ENCODE measurements around the gene IRX3. TPM values are rescaled to one million over a fixed set of nuclear protein-coding genes. Genes with fewer than 3 reads are reported as not detected.

The IRX3 gene
- total and polyA plus RNA-seq, 10 of the 15 experiments (the other 5 are each of a cell fraction or from before 2014, with no cell fraction given) = 0.05 TPM; not detected in 9

GRCh38 chr16:54240271-54241129, 46.1 kb downstream of the IRX3 start:
- ChIA-PET POLR2A (no interaction called here), CTCF (no interaction called here), RAD21 (ENCODE audit: unreplicated experiment) (no interaction called here), SMC1A (ENCODE audit: uncharacterized antibody, unreplicated experiment) (no interaction called here)
- Histone ChIP-seq H3K9me3 (replicated peaks; ENCODE audit: control insufficient read depth, insufficient read depth, low read length) (no peaks in the 10 kb centered on the region), H3K27me3 (replicated peaks in 1 of 2; ENCODE audit: control insufficient read depth in 2 of 2, insufficient read depth in 2 of 2, low read length in 1 of 2) (no peaks in the 10 kb centered on the region), H3K9ac (ENCODE audit: control insufficient read depth, insufficient read depth, low read length) (no peak overlapping the region), H3K4me2 (ENCODE audit: control insufficient read depth, insufficient read depth) (no peak overlapping the region), H3K4me1 (ENCODE audit: control insufficient read depth, insufficient read depth, low read length) (no peaks in the 10 kb centered on the region), H2AFZ (ENCODE audit: control insufficient read depth, low read depth, low read length) (no peak overlapping the region), H3K79me2 (ENCODE audit: control insufficient read depth, insufficient read depth, low read length) (no peaks in the 10 kb centered on the region), H4K20me1 (ENCODE audit: control insufficient read depth, insufficient read depth) (no peaks in the 10 kb centered on the region), H3K4me3 (no peak overlapping the region), H3K36me3 (ENCODE audit: control insufficient read depth in 2 of 2, insufficient read depth in 2 of 2, low read length in 1 of 2) (no peaks in the 10 kb centered on the region), H3K27ac (ENCODE audit: control insufficient read depth, insufficient read depth) (no peak overlapping the region)
- TF ChIP-seq TBL1XR1 (IDR thresholded peaks at IDR 0.05; ENCODE audit: low read depth, low read length) (no peak), MTA2 (IDR thresholded peaks at IDR 0.05; ENCODE audit: low read depth) (no peak), ZNF274 (IDR thresholded peaks at IDR 0.05; ENCODE audit: insufficient read depth, insufficient read length) (no peak), ZNF384 (IDR thresholded peaks at IDR 0.05; ENCODE audit: borderline replicate concordance, low read depth, low read length) (no peak), SUPT20H (IDR thresholded peaks at IDR 0.05; ENCODE audit: borderline replicate concordance, control insufficient read depth, low read depth, low read length) (no peak), CHD4 (IDR thresholded peaks at IDR 0.05) (no peak), NRF1 (conservative IDR thresholded peaks at IDR 0.05; ENCODE audit: low read depth, low read length) (no peak), NR2C1 (IDR thresholded peaks at IDR 0.05) (no peak), CBFB (IDR thresholded peaks at IDR 0.05; ENCODE audit: low read depth) (no peak), KLF5 (IDR thresholded peaks at IDR 0.05; ENCODE audit: partially characterized antibody) (no peak), NR2F1 (conservative IDR thresholded peaks at IDR 0.05) (no peak), EED (IDR thresholded peaks at IDR 0.05; ENCODE audit: low read depth) (no peak), HDAC6 (IDR thresholded peaks at IDR 0.05; ENCODE audit: unreplicated experiment) (no peak)
- TF ChIP-seq, protein P1, sequence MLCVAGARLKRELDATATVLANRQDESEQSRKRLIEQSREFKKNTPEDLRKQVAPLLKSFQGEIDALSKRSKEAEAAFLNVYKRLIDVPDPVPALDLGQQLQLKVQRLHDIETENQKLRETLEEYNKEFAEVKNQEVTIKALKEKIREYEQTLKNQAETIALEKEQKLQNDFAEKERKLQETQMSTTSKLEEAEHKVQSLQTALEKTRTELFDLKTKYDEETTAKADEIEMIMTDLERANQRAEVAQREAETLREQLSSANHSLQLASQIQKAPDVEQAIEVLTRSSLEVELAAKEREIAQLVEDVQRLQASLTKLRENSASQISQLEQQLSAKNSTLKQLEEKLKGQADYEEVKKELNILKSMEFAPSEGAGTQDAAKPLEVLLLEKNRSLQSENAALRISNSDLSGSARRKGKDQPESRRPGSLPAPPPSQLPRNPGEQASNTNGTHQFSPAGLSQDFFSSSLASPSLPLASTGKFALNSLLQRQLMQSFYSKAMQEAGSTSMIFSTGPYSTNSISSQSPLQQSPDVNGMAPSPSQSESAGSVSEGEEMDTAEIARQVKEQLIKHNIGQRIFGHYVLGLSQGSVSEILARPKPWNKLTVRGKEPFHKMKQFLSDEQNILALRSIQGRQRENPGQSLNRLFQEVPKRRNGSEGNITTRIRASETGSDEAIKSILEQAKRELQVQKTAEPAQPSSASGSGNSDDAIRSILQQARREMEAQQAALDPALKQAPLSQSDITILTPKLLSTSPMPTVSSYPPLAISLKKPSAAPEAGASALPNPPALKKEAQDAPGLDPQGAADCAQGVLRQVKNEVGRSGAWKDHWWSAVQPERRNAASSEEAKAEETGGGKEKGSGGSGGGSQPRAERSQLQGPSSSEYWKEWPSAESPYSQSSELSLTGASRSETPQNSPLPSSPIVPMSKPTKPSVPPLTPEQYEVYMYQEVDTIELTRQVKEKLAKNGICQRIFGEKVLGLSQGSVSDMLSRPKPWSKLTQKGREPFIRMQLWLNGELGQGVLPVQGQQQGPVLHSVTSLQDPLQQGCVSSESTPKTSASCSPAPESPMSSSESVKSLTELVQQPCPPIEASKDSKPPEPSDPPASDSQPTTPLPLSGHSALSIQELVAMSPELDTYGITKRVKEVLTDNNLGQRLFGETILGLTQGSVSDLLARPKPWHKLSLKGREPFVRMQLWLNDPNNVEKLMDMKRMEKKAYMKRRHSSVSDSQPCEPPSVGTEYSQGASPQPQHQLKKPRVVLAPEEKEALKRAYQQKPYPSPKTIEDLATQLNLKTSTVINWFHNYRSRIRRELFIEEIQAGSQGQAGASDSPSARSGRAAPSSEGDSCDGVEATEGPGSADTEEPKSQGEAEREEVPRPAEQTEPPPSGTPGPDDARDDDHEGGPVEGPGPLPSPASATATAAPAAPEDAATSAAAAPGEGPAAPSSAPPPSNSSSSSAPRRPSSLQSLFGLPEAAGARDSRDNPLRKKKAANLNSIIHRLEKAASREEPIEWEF (IDR thresholded peaks at IDR 0.05; ENCODE audit: insufficient replicate concordance, low read depth, low read length) = no peak
- TF ChIP-seq, protein P2, sequence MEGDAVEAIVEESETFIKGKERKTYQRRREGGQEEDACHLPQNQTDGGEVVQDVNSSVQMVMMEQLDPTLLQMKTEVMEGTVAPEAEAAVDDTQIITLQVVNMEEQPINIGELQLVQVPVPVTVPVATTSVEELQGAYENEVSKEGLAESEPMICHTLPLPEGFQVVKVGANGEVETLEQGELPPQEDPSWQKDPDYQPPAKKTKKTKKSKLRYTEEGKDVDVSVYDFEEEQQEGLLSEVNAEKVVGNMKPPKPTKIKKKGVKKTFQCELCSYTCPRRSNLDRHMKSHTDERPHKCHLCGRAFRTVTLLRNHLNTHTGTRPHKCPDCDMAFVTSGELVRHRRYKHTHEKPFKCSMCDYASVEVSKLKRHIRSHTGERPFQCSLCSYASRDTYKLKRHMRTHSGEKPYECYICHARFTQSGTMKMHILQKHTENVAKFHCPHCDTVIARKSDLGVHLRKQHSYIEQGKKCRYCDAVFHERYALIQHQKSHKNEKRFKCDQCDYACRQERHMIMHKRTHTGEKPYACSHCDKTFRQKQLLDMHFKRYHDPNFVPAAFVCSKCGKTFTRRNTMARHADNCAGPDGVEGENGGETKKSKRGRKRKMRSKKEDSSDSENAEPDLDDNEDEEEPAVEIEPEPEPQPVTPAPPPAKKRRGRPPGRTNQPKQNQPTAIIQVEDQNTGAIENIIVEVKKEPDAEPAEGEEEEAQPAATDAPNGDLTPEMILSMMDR (IDR thresholded peaks at IDR 0.05 in 2 of 3, conservative IDR thresholded peaks at IDR 0.05 in 1 of 3; ENCODE audit: control insufficient read depth in 2 of 3, extremely low read depth in 1 of 3, insufficient read depth in 1 of 3, low read depth in 3 of 3, low read length in 3 of 3) = no peak
- TF ChIP-seq, protein P3, sequence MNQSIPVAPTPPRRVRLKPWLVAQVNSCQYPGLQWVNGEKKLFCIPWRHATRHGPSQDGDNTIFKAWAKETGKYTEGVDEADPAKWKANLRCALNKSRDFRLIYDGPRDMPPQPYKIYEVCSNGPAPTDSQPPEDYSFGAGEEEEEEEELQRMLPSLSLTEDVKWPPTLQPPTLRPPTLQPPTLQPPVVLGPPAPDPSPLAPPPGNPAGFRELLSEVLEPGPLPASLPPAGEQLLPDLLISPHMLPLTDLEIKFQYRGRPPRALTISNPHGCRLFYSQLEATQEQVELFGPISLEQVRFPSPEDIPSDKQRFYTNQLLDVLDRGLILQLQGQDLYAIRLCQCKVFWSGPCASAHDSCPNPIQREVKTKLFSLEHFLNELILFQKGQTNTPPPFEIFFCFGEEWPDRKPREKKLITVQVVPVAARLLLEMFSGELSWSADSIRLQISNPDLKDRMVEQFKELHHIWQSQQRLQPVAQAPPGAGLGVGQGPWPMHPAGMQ (IDR thresholded peaks at IDR 0.05; ENCODE audit: borderline replicate concordance) = no peak
- no peak for FAIRE-seq
- ATAC-seq = no peak
- intact Hi-C loops (cut with micrococcal nuclease; ENCODE audit: unreplicated experiment) = no loop called here
- in situ Hi-C loops (cut with MboI) = no loop called here
- no TSS peak for BruUV-seq (replicated peaks)
- 55% methylated on average over 9 of the region's 9 CpGs for WGBS (ENCODE audit: insufficient coverage, insufficient replicate concordance, low lambda C conversion rate, missing lambda C conversion rate)
- no peak for DNase-seq (ENCODE audit: low read depth, low spot score)

Data from GM12878 (cell line).